Effector memory CD4-positive, alpha-beta T cell (primary cell): Measurements from ENCODE around the gene CACNA1C.
"Not testable (repeated sequence)": the region's sequence is repeated elsewhere in the genome, so short reads cannot be mapped to it uniquely, and the experiment has no call there.

ENCODE experiments used
- DNase-seq, 3 donors: peaks; one replicate each; pipeline ENCODE4 v3.0.0-alpha.2; 2020
- H3K27ac ChIP-seq: 2 replicates; pipeline ENCODE4 v1.7.0; 2013; ENCODE audit warnings: mild to moderate bottlenecking, low read length, moderate library complexity; ENCODE audit not compliant: insufficient read depth, poor library complexity, severe bottlenecking
- H3K27me3 ChIP-seq: replicated peaks from 2 replicates; pipeline ENCODE4 v1.7.0; 2013; ENCODE audit warnings: mild to moderate bottlenecking, low read length; ENCODE audit not compliant: insufficient read depth, control insufficient read depth, poor library complexity, severe bottlenecking
- H3K36me3 ChIP-seq: 2 replicates; pipeline ENCODE4 v1.7.0; 2013; ENCODE audit warnings: mild to moderate bottlenecking, low read length, moderate library complexity; ENCODE audit not compliant: control insufficient read depth, insufficient read depth
- H3K4me1 ChIP-seq: 2 replicates; pipeline ENCODE4 v1.7.0; 2013; ENCODE audit warnings: low read length, mild to moderate bottlenecking; ENCODE audit not compliant: control insufficient read depth, insufficient read depth, poor library complexity, severe bottlenecking
- H3K4me3 ChIP-seq: 2 replicates; pipeline ENCODE4 v1.7.0; 2013; ENCODE audit warnings: low read length, low read depth, mild to moderate bottlenecking; ENCODE audit not compliant: insufficient read depth, poor library complexity, severe bottlenecking
- H3K9me3 ChIP-seq: 2 replicates; pipeline ENCODE4 v1.7.0; 2013; ENCODE audit warnings: mild to moderate bottlenecking, low read length, moderate library complexity; ENCODE audit not compliant: control insufficient read depth

Gene CACNA1C

DNA sequence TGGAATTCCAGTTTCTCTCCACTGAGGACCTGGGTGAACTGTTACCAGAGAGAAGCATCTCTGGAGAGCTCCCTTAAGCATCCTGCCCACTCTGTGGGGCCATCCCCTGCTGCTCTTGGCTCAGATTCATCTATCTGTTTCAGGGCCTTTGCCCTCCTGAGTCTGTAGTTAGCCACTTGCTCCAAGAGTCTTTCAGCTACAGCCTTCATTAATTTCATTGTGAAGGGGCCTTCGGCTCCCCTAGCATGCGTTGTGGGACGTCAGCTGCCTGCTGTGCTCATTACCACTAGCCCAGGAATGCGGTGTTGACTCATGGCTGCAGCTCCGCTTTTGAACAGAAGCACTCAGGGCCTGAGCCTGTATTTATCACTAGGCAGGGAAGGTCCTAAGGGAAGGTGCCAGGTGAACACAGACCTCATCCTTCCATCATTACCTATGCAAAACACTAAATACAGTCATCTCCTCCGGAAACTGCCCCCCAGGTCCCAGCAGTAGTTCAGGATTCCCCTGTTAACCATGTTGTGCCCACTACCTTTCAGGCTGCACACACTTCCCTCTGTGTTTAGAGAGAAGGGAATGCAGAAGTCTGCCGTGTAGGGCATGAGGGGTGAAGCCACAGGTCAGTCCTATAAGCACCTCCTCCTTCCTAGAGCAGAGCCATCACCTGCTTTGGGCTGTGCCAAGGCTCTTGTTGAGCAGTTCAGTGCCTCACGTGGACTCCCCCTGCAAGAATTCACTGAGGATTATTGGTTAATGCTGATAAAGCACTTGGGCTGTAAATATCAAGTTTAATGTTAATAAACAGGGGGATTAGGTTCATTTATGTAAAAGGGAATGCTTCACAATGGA is 191.4 kb downstream of the CACNA1C start:
- DNase-seq = no peak
- H3K9me3 ChIP-seq = no peaks in the 10 kb centered on the region
- H3K4me3 ChIP-seq = no peak overlapping the region
- H3K27me3 ChIP-seq = no peaks in the 10 kb centered on the region
- no peak overlapping the region for H3K27ac ChIP-seq
- H3K36me3 ChIP-seq = no peaks in the 10 kb centered on the region
- no peaks in the 10 kb centered on the region for H3K4me1 ChIP-seq

DNA sequence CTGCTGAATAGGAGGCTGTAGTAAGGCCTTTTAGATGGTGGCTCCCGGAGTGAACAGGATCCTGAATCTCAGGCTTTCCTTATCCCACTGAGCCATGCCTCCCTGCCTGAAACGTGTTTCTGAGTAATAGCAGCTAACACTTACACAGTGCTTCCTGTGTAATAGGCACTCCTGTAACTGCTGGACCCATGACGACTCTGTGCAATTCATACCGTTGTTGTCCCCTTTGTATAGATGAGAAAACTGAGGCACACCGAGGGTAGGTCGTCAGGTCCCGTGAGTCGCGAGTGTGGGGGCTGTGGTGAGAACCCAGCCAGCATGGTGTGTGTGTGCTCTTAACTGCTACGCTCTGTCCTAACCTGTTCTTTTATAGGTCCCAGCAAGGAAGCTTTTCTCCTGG is 193.6 kb downstream of the CACNA1C start:
- Histone ChIP-seq H3K4me3 (no peak overlapping the region), H3K27ac (no peak overlapping the region), H3K27me3 (no peaks in the 10 kb centered on the region), H3K4me1 (no peaks in the 10 kb centered on the region), H3K9me3 (no peaks in the 10 kb centered on the region), H3K36me3 (no peaks in the 10 kb centered on the region)
- DNase-seq = no peak

DNA sequence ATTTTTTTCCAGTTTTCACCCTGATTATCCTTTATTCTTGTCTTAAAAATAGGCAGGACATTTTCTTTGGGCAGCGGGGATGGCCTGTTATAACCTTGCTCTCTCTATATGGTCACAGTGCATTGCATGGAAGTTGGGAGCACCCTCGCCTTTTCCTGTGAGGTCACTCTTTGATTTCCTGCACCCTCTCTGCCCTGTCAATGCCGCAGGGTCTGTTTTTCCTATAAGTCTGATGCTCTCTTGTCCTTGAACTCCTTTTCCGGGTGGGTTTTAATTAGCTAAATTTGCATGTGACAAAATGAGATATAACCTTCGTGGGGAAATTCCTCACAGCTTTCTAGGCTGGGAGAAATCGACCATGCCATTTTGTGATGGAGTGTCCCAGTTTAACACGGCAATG is 194.3 kb downstream of the CACNA1C start:
- no peak overlapping the region for H3K27ac ChIP-seq
- no peaks in the 10 kb centered on the region for H3K4me1 ChIP-seq
- H3K27me3 ChIP-seq = no peaks in the 10 kb centered on the region
- H3K9me3 ChIP-seq = no peaks in the 10 kb centered on the region
- H3K4me3 ChIP-seq = no peak overlapping the region
- no peaks in the 10 kb centered on the region for H3K36me3 ChIP-seq
- DNase-seq = no peak

DNA sequence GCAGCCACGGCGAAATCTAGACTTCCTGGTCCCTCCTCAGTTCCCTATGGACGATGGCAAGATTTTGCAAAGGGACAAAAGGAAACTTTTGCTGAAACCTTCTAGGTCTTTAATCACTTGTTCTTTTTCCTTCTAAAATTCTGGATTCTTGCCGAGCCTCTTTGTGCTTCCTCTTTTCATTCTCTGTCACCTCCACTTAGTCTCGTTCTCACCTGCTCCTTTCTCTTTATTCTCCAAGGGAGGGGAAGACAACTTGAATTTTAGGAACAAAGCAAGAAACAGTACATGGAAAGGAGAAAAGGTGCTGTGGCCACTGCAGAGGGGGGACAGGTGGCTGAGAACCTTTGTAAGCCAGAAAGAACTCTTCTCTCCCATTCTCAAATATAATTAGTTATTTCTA is 194.8 kb downstream of the CACNA1C start:
- H3K9me3 ChIP-seq = no peaks in the 10 kb centered on the region
- H3K4me1 ChIP-seq = no peaks in the 10 kb centered on the region
- H3K27ac ChIP-seq = no peak overlapping the region
- DNase-seq = no peak
- H3K4me3 ChIP-seq = no peak overlapping the region
- no peaks in the 10 kb centered on the region for H3K36me3 ChIP-seq
- H3K27me3 ChIP-seq = no peaks in the 10 kb centered on the region

DNA sequence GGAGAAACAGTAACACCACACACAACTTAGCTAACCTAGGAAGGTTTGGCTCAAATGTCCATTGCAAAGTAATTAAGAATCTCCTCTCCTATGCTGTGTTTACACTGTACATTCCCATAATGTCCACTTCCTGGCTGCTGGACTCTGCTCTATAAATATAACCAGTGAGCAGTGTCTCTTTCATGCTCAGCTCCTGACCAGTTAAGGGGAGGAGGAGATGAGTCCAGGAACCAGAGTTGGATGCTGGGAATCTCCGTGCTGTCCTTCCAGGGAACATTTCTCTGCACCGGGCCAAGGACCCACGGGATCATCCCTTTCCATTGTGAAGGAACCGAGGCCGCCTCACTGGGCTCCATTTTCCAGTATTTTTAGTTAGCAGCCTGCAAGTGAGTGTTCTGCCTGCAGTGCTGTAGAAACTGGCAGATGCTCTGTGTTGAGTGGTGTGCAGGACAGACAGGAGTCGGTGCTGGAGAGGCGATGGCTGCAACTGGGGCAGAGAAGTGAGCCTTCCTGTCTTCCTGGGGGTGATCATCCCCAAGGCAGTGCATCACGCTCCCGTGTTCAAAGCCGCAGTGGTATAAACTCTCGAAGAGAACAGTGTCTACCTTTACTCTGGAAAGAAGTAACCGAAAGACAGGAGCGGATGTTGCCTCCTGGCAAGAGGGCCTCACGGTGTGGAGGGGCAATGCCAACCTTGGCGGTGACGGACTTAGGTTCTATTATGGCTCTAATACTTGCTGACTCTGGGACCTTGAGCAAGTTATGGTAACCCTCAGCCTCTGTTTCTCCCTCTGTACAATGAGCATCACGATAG is 195.5 kb downstream of the CACNA1C start:
- no peaks in the 10 kb centered on the region for H3K27me3 ChIP-seq
- H3K36me3 ChIP-seq = no peaks in the 10 kb centered on the region
- H3K4me3 ChIP-seq = no peak overlapping the region
- H3K27ac ChIP-seq = no peak overlapping the region
- H3K9me3 ChIP-seq = no peaks in the 10 kb centered on the region
- no peaks in the 10 kb centered on the region for H3K4me1 ChIP-seq
- no peak for DNase-seq

DNA sequence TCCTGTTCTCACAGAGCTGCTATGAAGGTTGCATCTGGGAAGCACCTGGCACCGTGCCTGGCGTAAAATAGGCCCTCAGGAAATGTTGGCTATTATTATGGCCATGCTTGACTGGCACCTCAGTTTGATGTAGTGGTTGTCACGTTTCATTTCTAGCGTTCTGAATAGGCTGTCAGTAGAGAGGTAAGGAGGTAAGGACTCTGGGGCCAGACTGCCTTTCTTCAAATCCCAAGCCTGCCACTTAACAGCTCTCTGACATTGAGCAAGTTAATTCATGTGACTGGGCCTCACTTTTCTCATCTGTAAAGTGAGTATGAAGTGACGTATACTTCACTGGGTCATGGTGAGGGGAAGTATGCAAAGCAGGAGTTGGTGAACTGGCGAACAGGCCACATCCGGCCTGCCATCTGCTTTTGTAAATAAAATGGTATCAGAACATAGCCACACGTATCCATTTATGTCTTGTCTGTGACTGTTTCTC is 196.2 kb downstream of the CACNA1C start:
- Histone ChIP-seq H3K27me3 (no peaks in the 10 kb centered on the region), H3K36me3 (no peaks in the 10 kb centered on the region), H3K9me3 (no peaks in the 10 kb centered on the region), H3K4me1 (no peaks in the 10 kb centered on the region), H3K27ac (no peak overlapping the region), H3K4me3 (no peak overlapping the region)
- DNase-seq = no peak

DNA sequence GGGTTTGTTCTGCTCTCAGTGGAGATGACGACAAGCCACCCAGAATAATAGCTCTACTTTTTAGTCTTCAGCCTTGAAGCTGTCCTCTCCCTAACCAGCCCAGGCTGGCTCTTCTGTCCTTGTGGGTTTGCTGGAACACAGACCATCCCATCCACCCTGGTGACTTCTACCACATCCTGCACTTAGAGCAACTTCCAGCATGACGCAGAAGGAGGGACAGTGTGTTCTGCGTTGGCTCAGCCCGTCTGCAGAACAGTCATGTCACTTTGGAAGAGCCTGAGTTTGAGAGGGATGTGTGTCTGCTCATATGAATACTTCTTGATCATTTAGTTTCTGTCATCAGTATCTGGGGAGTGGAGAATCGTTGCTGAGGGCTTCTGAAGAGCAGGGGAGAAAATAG is 198.0 kb downstream of the CACNA1C start:
- Histone ChIP-seq H3K27ac (no peak overlapping the region), H3K27me3 (no peaks in the 10 kb centered on the region), H3K4me1 (no peaks in the 10 kb centered on the region), H3K4me3 (no peak overlapping the region), H3K36me3 (no peaks in the 10 kb centered on the region), H3K9me3 (no peaks in the 10 kb centered on the region)
- DNase-seq = no peak

DNA sequence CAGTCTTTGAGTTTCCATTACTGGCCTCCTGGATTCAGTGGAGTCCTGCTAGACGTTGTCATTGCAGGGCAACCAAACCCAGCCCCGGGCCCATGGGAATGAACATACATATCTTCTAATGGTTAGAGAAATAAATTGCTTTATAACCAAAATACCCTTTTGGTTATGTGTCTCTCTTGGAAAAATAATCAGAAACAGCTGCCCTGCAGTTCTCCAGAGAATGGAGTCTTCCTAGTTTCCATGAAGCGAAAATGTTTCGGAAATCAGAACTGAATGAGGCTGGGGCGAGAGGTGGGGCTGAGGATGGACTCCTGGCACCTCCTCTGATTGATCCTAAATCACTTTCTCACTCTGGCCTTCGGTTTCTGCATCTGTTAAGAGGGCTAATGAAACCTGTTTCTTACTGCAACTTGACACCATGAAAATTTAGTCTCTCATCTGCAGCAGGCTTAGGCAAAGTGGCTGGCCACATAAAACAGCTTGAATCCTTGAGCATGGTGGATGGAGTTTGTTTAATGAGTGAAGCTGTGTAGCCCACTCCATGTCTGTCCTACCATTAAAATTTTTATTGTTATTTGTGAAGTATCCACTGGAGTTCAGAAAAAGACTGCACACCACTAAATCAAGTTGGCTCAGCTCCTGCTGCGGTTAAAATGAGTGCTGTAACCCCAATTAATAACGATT is 198.9 kb downstream of the CACNA1C start:
- H3K27me3 ChIP-seq = no peaks in the 10 kb centered on the region
- no peak overlapping the region for H3K4me3 ChIP-seq
- no peaks in the 10 kb centered on the region for H3K4me1 ChIP-seq
- H3K36me3 ChIP-seq = no peaks in the 10 kb centered on the region
- H3K27ac ChIP-seq = no peak overlapping the region
- DNase-seq = no peak
- no peaks in the 10 kb centered on the region for H3K9me3 ChIP-seq

DNA sequence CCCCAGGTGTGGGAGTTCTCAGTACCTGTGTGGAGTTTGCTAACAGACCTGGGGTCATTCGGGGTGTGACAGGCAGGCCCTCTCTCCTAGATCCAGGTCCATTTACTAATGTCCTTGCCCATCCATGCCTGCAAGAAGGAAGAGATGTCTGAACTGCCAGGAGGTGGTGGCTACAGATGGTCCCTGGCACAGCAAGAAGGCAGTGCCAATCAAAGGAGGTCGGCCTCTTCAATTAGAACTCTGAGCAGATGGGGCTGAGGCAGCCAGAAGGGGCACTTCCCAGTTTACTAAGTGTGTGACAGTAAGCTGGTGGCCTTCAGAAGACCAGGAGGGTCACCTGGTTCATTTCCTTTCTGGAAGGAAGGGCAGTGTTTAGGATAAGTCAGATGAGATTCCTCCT is 202.5 kb downstream of the CACNA1C start:
- no peaks in the 10 kb centered on the region for H3K27me3 ChIP-seq
- H3K36me3 ChIP-seq = no peaks in the 10 kb centered on the region
- no peak overlapping the region for H3K4me3 ChIP-seq
- H3K27ac ChIP-seq = no peak overlapping the region
- no peak for DNase-seq
- H3K9me3 ChIP-seq = no peaks in the 10 kb centered on the region
- H3K4me1 ChIP-seq = no peaks in the 10 kb centered on the region

DNA sequence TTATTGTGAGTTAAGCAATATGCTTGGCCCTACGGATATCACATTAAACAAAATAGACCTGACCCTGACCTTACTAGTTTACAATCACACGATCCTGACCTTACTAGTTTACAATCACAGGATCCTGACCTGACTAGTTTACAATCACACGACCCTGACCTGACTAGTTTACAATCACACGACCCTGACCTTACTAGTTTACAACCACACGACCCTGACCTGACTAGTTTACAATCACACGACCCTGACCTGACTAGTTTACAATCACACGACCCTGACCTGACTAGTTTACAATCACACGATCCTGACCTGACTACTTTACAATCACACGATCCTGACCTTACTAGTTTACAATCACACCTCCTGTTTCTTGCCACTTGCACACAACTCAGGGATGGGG is 202.9 kb downstream of the CACNA1C start:
- H3K4me3 ChIP-seq, H3K4me1 ChIP-seq, H3K9me3 ChIP-seq, H3K27me3 ChIP-seq, H3K27ac ChIP-seq, DNase-seq, H3K36me3 ChIP-seq: not testable (repeated sequence)
